Breast epithelium (tissue), 3 donors: ENCODE results near the gene GH2.

ENCODE experiments used
- CTCF ChIP-seq, 3 donors: fragments of 450-650 bp; IDR thresholded peaks; one replicate each; pipeline ENCODE4 v1.5.1; 2016 to 2017; ENCODE audit warnings: antibody characterized with exemption in 3 of 3, mild to moderate bottlenecking in 3 of 3, moderate library complexity in 3 of 3
- POLR2AphosphoS5 ChIP-seq, 3 donors: sonication (generic); formaldehyde crosslinking; IDR thresholded peaks; one replicate each; pipeline ENCODE4 v1.6.1; 2017; ENCODE audit warnings: antibody characterized with exemption in 3 of 3

GRCh38 chr17:63837962-63838600 is 43.7 kb downstream of the GH2 start:
- TF ChIP-seq POLR2AphosphoS5 (IDR thresholded peaks at IDR 0.05), result no peak
- no peak for TF ChIP-seq CTCF (IDR thresholded peaks at IDR 0.05)
